ENCODE results near the gene HOXB3. TPM values are rescaled to one million over a fixed set of nuclear protein-coding genes. Genes with fewer than 3 reads are reported as not detected.

The HOXB3 gene
- total RNA-seq, result 1 to 10 TPM in 1 of 3 donors, under 1 TPM in 2; 0.50 to 1.0 (median 0.81) TPM

DNA sequence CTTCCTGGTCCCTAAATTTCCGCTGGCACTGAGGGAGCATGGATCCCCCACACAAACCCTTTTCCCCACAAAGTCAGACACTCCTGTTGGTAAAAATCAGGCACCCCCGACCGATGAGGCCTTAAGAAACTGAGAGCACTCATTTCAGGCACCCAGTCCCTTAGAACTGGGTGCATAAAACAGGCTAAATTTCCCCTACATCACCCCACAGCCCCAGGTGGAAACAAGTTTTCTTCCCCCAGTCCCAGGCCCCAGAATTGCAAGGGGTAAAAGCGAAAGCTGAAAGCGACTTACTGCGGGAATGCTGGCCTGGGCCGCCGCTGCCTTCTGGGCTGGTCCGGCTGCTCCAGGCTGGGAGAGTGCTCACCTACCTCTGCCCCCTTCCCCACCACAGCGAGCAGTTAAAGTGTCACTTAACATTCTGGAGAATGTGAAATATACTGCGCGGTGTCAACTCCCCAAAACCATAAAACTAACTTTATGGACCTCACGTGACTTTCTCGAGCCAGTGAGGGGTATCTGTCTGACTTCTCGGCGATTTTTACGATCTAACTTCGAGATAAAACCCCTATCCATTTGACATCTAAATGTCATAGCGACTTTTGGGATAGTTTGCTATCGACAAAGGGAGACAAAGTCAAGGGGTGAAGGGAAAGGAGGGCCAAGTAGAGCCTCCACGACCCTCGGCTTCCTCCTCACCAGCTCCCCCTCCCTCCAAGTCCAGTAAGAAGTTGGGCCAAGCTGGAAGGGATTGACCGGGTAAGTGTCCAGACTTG, at the start of gene HOXB3:
TSS of gene HOXB3 (minus strand) at position 411 of the 776 bp plus-strand sequence. CDS start 37,767 bp downstream, outside the sequence.
- Mint-ChIP-seq H3K4me1 (ENCODE audit: low read depth) (peaks cover 27% of the 10 kb centered on the region), H3K36me3 (ENCODE audit: insufficient read depth) (no peaks in the 10 kb centered on the region), H3K9me3 (no peaks in the 10 kb centered on the region), H3K4me3 (peak within 1 kb of the TSS; percentile 20), H3K27me3 (ENCODE audit: low read depth) (peaks cover 89% of the 10 kb centered on the region)
- DNase-seq (no peak), ATAC-seq (no peak)

DNA sequence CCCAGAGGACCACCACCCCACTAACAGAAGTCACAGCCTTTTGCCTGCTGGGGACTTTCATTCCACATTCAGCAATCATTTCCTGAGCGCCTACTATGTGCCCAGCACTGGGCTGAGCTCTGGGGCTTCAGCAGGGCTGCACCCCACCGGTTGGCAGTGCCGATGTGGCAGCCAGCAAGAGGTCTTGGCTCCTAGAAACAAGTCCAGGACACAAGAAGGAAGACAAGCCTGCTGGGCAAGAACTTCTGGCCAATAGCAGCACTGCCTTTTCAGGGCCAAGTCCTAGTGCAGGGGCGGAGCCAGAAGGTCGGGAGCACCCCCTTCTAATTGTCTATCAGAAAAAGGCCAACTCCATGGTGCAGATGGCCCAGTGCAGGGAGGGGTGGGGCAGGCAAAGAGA, 49.1 kb upstream of the HOXB3 start:
- Mint-ChIP-seq H3K27me3 (ENCODE audit: low read depth) (peaks cover 94% of the 10 kb centered on the region), H3K9me3 (no peaks in the 10 kb centered on the region), H3K36me3 (ENCODE audit: insufficient read depth) (no peaks in the 10 kb centered on the region), H3K4me3 (no peak overlapping the region), H3K4me1 (ENCODE audit: low read depth) (peaks cover 18% of the 10 kb centered on the region)
- ATAC-seq (no peak), DNase-seq (no peak)

- Mint-ChIP-seq H3K27me3 (ENCODE audit: low read depth) (peaks cover 92% of the 10 kb centered on the region), H3K4me3 (no peak overlapping the region), H3K36me3 (ENCODE audit: insufficient read depth) (no peaks in the 10 kb centered on the region), H3K9me3 (no peaks in the 10 kb centered on the region), H3K4me1 (ENCODE audit: low read depth) (peaks cover 20% of the 10 kb centered on the region)
- no peak for DNase-seq
- ATAC-seq, result no peak
These were observed 47.6 kb upstream of the HOXB3 start for GRCh38 chr17:48637323-48638260.

- H3K9me3 Mint-ChIP-seq, result no peaks in the 10 kb centered on the region
- DNase-seq (peak; percentile 66), ATAC-seq (peak; percentile 84 to 86)
- H3K36me3 Mint-ChIP-seq (ENCODE audit: insufficient read depth), result no peaks in the 10 kb centered on the region
- peaks cover 90% of the 10 kb centered on the region for H3K27me3 Mint-ChIP-seq (ENCODE audit: low read depth)
- no peak overlapping the region for H3K4me3 Mint-ChIP-seq
- H3K4me1 Mint-ChIP-seq (ENCODE audit: low read depth), result peaks cover 12% of the 10 kb centered on the region
These were observed 46.4 kb upstream of the HOXB3 start for GRCh38 chr17:48636177-48637018.

DNA sequence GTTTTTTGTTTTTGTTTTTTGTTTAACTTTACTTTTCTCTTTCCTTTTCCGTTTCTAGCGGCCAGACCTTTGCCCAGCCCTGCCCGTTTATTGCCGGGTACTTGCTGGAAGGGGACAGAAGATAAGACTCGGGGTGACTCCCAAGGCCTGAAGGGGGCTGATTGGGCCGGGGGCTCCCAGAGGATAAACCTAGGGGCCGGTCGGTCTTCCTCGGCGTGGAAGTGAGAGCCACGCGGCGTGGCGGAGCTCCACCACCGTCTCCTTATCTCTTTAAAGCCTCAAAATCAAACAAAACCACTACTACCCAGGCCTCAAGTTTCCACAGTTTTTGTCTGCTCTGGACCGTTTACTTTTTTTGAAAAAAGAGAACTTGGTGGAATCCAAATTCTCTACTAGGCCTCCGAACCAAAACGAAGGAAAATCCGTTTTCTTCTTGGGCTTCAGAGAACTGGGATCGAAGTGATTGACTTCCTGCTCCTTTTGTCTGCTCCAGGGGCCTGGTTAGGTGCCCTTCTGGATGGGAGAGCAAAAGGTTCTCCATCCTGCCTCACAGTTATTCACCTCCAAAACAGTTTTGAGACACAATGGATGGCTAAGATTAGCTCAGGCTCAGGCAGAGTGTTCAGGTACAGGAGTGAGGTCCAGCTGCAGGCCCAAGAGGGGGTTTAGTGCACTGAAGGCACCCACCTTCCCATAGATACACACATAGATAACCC, 44.6 kb upstream of the HOXB3 start:
- Mint-ChIP-seq H3K4me3 (peak overlapping the region; percentile 69), H3K36me3 (ENCODE audit: insufficient read depth) (no peaks in the 10 kb centered on the region), H3K27me3 (ENCODE audit: low read depth) (peaks cover 92% of the 10 kb centered on the region), H3K9me3 (no peaks in the 10 kb centered on the region), H3K4me1 (ENCODE audit: low read depth) (peaks cover 10% of the 10 kb centered on the region)
- no peak for DNase-seq
- ATAC-seq, result no peak

DNA sequence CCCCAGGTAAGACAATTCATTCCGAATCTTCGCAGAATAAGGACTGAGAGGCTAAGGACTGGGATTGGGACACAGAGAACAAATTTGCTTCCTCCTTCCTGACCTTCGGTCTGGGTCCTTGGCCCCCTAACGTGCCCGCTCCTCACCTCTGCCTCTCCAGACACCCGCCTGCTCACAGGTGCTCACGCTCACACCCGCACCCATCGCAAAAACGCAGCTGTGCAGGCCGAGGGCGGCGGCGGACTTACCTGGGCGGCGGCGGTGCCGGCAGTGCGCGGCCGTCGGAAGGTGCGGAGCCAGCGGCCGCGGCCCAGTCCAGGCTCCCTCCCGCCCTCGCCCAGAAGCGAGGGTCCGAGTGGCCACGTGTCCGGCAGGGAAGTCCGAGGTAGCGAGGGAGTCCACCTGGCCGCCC, 43.2 kb upstream of the HOXB3 start:
- Mint-ChIP-seq H3K4me1 (ENCODE audit: low read depth) (peaks cover 10% of the 10 kb centered on the region), H3K27me3 (ENCODE audit: low read depth) (peaks cover 94% of the 10 kb centered on the region), H3K4me3 (no peak overlapping the region), H3K36me3 (ENCODE audit: insufficient read depth) (no peaks in the 10 kb centered on the region), H3K9me3 (no peaks in the 10 kb centered on the region)
- no peak for DNase-seq
- no peak for ATAC-seq

DNA sequence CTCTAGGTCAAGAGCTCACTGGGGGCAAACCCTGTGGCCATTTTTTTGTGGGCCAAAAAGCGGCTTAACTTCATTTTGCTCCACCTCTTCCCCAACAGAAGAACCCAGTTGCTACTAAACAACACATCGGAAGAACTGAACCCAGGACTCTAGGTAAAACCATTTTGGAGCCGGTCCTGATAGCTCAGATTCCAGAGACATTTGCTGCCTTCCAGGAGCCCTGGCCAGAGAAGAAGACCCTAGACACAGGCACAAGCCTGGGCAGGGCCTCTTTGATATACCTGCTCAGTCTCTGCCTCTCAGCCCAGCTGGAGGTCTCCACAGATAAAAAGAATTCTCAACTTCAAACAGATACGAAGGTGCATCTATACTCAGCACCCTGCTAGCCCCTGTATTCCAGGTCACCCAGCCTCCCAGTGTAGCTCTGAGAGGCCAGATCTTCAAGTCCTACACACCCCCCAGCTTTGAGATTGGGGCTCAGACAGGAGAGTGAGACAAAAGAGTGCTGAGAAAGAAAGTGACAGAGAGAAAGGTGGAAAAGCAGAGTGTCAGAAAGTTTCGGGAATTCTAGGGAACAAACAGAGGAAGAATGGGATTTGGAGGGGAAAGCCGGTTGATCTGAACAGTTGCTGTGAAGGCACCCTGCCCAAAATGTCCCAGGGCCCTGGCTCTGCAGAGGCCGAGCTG, 42.7 kb upstream of the HOXB3 start:
- H3K4me1 Mint-ChIP-seq (ENCODE audit: low read depth), result peaks cover 10% of the 10 kb centered on the region
- H3K4me3 Mint-ChIP-seq, result peak overlapping the region; percentile 29
- H3K9me3 Mint-ChIP-seq, result no peaks in the 10 kb centered on the region
- H3K36me3 Mint-ChIP-seq (ENCODE audit: insufficient read depth), result no peaks in the 10 kb centered on the region
- H3K27me3 Mint-ChIP-seq (ENCODE audit: low read depth), result peaks cover 94% of the 10 kb centered on the region
- DNase-seq (no peak), ATAC-seq (no peak)

GRCh38 chr17:48631693-48632578, 41.9 kb upstream of the HOXB3 start:
- H3K4me1 Mint-ChIP-seq (ENCODE audit: low read depth), result peaks cover 11% of the 10 kb centered on the region
- peaks cover 94% of the 10 kb centered on the region for H3K27me3 Mint-ChIP-seq (ENCODE audit: low read depth)
- no peaks in the 10 kb centered on the region for H3K9me3 Mint-ChIP-seq
- no peak overlapping the region for H3K4me3 Mint-ChIP-seq
- DNase-seq (no peak), ATAC-seq (no peak)
- no peaks in the 10 kb centered on the region for H3K36me3 Mint-ChIP-seq (ENCODE audit: insufficient read depth)

GRCh38 chr17:48630925-48631692, 41.1 kb upstream of the HOXB3 start:
- H3K4me3 Mint-ChIP-seq, result no peak overlapping the region
- DNase-seq (no peak), ATAC-seq (no peak)
- H3K36me3 Mint-ChIP-seq (ENCODE audit: insufficient read depth), result no peaks in the 10 kb centered on the region
- H3K27me3 Mint-ChIP-seq (ENCODE audit: low read depth), result peaks cover 91% of the 10 kb centered on the region
- no peaks in the 10 kb centered on the region for H3K9me3 Mint-ChIP-seq
- H3K4me1 Mint-ChIP-seq (ENCODE audit: low read depth), result peaks cover 10% of the 10 kb centered on the region

DNA sequence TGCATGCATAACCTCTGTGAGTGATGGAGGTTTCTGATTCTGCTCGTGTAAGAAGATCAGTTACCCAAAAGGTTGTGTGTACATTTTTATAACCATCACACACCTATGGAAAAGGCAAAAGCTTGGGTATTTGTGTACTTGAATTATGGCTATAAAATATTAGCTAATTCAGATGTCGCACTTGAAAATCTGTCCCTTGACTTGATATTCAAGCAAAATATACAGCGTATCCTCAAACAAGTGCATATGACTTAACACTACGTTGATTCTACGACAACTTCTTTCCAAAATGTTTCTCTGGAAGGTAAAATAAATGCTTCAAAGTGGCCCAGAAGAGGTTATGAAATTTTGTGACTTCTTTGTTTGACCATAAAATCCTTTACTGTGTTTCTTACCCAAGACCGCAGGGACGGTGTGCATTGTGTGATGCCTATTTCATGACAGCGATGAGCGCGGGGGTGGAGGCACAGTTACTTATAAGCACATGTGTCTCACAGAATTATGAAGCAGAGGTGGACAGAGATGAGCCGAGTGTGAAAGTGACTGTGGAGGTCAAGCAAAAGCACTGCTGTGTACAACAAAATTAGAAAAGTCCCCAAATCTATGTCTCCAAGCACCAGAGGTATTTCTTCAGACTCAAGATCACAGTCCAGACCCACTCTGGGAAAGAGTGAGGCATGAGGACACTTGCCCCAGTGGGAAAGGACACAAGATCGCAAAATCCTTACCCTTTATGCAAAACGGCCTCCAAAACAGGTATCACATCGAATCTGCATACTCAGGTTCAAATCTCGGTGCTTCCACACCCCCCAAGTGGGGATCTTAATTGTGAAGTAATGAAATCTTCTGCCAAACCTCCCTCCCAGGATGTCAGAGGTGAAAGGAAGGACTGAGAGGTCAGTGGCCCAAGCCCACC, 40.2 kb upstream of the HOXB3 start:
- Mint-ChIP-seq H3K4me3 (no peak overlapping the region), H3K9me3 (no peaks in the 10 kb centered on the region), H3K27me3 (ENCODE audit: low read depth) (peaks cover 87% of the 10 kb centered on the region), H3K4me1 (ENCODE audit: low read depth) (peaks cover 13% of the 10 kb centered on the region), H3K36me3 (ENCODE audit: insufficient read depth) (no peaks in the 10 kb centered on the region)
- DNase-seq (no peak), ATAC-seq (no peak)

- peaks cover 14% of the 10 kb centered on the region for H3K4me1 Mint-ChIP-seq (ENCODE audit: low read depth)
- no peak overlapping the region for H3K4me3 Mint-ChIP-seq
- H3K36me3 Mint-ChIP-seq (ENCODE audit: insufficient read depth), result no peaks in the 10 kb centered on the region
- H3K27me3 Mint-ChIP-seq (ENCODE audit: low read depth), result peaks cover 82% of the 10 kb centered on the region
- H3K9me3 Mint-ChIP-seq, result no peaks in the 10 kb centered on the region
- no peak for ATAC-seq
- no peak for DNase-seq
These were observed 39.3 kb upstream of the HOXB3 start for GRCh38 chr17:48629411-48629759.
